GM08714 (cell line): ENCODE results near the gene AAMP.

ENCODE experiments used
- H3K4me3 ChIP-seq: fragments of 200-500 bp; sonication (Bioruptor generic); 2 replicates; pipeline ENCODE4 v1.5.1; 2014; ENCODE audit warnings: mild to moderate bottlenecking, low read length, inconsistent platforms
- ZNF274 ChIP-seq: IDR thresholded peaks from 2 replicates; pipeline ENCODE4 v1.6.1; 2012; ENCODE audit warnings: mild to moderate bottlenecking, low read depth, low read length

Gene AAMP

GRCh38 chr2:218289639-218290315 is 19.8 kb upstream of the AAMP start:
- TF ChIP-seq ZNF274: no peak
- H3K4me3 ChIP-seq: no peak overlapping the region

DNA sequence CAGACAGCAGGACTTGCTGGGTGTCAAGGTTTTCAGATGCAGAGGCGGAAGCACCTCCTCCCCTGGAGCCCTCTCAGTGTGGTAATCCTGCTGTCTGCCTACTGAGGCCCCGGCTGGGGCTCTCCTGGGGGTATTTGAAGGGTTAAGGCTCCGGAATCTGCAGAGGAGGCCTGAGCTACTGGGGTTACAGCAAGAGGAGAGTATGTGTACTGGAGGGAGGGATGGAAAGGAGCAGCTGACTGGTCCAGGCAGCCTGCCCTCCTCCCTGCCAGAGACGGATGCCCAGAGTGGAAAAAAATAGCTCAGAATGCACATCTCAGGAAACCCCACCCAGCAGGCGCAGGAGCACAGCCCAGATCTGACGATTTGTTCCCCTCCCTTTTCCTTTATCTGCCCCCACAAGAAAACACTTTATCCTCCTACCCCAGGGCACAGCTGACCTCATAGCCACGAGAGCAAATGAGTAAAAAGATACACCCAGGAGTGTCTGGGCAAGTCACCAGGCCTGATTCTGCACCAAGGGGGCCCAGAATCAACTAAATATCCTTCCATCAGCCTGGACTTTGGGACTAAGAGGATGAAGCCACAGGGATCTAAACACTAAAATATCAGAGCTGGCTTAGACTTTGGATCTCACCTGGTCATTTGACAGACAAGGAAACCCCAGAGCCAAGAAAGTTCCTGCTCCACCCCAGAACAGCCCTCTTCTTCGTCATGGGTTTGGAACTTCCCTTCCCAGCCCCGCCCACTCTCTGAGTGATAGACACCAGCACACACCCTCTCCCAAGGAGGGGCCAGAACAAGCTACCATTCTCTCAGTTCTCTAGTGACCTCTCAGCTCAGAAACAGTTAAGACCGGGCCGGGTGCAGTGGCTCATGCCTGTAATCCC is 16.9 kb upstream of the AAMP start:
- H3K4me3 ChIP-seq: peak overlapping the region; percentile 43; the same call in 1 of the 2 replicates
- no peak for TF ChIP-seq ZNF274

GRCh38 chr2:218285604-218286003 is 15.7 kb upstream of the AAMP start:
- no peak for TF ChIP-seq ZNF274
- no peak overlapping the region; the same call in 1 of the 2 replicates for H3K4me3 ChIP-seq

GRCh38 chr2:218284106-218284811 is 14.3 kb upstream of the AAMP start:
- TF ChIP-seq ZNF274: no peak
- no peak overlapping the region for H3K4me3 ChIP-seq

- no peak overlapping the region for H3K4me3 ChIP-seq
Observed at GRCh38 chr2:218282173-218282991, 12.4 kb upstream of the AAMP start.

DNA sequence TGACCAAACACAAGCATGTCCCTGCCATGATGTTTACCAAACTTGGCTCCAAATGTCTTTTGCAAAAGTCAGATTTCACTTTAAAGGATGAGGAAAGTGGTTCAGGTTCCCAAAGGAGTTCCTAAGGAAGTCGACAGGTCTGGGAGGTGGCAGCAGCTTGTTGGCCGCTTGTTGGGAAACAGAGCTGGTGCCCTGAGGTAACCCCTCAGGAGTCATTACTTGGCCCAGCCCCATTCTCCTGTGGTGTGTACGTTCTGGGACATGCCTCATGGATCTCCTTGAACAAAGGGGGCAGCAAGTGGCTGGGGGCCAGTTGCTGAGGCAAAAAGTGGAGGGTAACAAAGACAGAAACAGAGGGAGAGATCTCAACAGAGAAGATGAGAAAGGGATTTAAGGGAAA is 11.5 kb upstream of the AAMP start:
- no peak overlapping the region for H3K4me3 ChIP-seq
- no peak for TF ChIP-seq ZNF274

More at GRCh38 chr2:218282173-218282991, 12.4 kb upstream of the AAMP start:
- TF ChIP-seq ZNF274: no peak

GRCh38 chr2:218280260-218280870 is 10.4 kb upstream of the AAMP start:
- no peak for TF ChIP-seq ZNF274
- H3K4me3 ChIP-seq: no peak overlapping the region

DNA sequence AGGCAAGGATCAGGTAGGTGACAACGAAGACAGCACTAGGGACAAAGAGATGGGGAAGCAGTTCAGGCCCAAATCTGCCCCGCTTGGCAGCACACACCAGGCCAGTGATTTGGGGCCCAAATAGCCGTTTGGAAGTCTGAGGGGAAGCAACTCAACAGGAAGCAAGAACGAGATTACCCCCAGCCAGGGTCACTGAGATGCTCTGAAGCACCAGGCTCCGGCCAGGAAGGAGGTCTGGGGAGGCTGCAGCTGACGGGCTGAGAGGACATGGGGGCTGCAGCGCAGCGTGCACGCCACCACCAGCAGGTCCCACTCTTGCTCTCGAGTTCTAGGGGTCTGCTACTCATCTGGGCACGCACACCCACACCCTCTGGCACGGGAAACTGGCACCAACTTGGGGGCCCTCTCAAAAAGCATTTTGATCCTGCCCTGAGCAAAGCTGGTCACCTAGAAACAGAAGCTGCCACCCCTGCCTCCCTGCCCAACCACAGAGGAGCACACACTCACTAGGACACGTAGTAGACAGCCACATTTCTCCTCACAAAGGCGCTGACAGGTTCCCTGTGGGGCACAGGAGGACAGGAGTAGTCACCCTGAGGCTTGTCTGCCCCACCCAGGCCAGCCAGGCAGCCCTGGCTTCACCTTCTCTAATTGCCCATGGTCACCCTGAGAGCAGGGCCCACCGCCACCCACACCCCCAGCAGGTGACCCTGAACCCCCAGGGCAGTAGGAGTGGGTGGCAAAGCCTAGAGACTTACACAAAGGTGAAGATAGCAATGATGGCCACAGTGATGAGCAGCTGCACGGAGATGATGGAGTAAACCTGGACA is 8.8 kb upstream of the AAMP start:
- H3K4me3 ChIP-seq: no peak overlapping the region
- TF ChIP-seq ZNF274: no peak

DNA sequence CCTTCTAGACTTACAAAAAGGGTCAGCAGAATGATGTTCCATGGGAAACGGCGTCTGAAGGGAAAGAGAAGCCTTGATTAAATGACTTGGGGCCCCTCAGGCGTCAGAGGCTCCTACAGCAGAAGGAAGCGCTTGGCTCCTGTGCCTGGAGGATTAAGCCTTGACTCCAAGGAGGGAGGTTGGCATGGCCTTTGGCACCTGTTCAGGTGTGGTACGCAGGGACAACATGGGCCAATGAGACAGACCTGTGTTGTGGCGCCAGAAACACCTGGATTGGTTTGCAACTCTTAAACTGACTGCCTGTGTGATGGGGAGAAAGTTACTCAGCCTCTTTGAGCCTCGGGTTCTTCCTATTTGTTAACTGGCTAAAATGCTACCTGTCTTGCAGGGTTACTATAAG is 8.0 kb upstream of the AAMP start:
- no peak for TF ChIP-seq ZNF274
- H3K4me3 ChIP-seq: no peak overlapping the region

DNA sequence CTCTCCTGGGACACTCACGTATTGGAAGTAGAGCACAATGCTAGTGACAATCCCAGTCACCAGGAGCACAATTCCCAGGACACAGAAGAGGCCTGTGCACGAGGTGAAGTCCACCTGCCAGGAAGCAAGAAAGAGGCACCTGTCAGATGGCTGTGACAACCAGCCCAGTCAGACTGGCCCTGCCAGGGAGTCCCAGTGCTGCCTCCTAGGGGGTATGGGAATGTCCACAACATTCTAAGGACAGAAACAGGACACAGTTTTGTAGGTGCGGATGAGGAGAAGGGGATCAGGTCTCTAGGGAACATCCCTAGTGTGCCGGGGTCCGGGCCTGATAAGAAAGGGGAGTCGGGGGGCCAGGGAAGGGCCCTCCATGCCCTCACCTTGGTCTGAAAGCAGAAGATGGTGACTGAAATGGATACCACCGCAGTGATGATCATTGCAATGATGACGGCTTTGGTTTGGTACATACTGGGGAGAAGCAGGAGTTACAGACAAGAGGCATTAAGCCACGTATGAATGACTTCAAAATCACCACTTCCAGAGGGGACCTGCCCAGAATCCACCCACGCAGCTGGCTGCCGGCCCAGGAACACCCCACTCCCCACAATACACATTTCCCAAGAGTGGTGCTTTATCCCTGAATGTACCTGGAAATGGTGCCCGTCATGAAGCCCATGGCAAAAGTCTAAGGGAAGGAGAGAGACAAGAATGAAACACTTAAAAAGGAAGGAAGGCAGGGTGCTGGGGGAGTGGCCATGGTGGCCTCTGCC is 7.2 kb upstream of the AAMP start:
- H3K4me3 ChIP-seq: no peak overlapping the region
- no peak for TF ChIP-seq ZNF274

- no peak overlapping the region for H3K4me3 ChIP-seq
- no peak for TF ChIP-seq ZNF274
Observed at GRCh38 chr2:218275371-218276072, 5.6 kb upstream of the AAMP start.
